Activated CD4-positive, CD25-positive, alpha-beta regulatory T cell treated with anti-CD3 and anti-CD28 coated beads, Interleukin-2, amount 50 U/mL, for 16 hours (primary cell): ENCODE measurements around the gene AGAP2.
"Not testable (repeated sequence)": the region's sequence is repeated elsewhere in the genome, so short reads cannot be mapped to it uniquely, and the experiment has no call there.

Source experiments
- DNase-seq: peaks from one replicate; pipeline ENCODE4 v3.0.0-alpha.2; 2020; ENCODE audit warnings: low read depth, low spot score

Gene AGAP2

DNA sequence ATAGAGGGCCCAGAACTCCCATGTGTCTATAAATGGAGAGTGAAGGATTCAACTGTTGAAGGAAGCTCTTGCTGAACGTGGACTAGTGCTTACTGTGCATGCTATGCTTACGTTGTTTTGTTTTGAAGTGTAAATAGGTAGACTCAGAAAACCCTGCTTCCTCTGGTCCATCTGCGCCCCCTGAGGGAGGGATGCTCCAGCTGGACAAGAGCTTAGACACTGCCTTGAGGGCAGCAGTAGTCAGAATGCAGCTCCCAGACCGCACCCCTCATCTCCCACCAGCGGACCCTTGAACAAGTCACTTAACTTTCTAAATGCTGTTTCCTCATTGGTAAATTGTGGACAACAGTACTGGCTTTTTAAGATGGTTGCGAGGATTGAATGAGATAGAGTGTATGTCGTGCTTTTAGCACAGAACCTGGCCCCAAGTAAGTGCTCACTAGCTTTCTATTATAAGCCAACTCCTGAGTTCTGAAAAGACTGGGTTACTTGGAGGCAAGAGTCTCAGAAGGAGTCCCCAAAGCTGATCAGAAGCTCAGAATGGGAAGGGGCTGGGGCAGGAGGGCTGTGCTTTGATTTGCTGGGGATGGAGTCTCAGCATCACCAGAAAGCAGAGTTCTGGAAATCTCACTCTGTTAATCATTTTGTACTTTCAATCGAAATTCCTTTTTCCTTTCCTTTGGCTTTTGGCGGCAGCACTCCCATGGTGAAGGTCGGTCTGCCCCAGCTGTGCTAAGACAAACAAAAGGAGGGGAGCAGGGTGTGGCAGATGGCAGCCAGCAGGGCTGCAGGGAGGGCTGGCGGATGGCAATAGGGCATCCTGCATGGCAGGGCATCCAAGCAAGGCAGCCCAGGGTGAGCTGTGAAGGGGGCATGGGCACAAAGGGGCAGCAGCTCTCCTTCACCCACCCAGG is 15.6 kb downstream of the AGAP2 start:
- no peak for DNase-seq

DNA sequence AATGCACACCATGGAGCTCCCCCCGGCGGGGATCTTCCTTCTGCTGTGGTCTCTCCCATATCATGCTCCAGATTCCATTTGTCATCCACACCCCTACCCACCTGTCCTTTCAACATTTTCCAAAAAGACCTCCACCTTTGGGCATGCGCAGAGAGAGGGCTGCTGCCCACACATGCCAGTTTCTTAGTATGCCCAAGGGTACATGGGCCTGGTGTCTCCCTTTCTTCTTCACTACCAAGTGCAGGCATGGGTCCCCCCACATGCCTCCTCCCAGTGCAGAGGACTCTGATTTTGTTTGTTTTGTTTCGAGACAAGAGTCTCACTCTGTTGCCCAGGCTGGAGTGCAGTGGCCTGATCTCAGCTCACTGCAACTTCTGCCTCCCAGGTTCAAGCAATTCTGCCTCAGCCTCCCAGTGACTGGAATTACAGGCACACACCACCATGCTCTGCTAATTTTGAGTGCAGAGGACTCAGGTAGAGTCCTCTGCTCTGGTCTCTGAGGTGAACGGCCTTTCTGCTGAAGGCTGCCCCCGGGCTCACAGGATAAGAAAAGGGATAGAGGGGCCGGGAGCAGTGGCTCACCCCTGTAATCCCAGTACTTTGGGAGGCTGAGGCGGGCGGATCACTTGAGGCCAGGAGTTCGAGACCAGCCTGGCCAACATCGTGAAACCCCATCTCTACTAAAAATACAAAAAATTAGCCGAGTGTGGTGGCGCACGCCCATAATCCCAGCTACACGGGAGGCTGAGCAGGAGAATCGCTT is 16.5 kb downstream of the AGAP2 start:
- DNase-seq, result not testable (repeated sequence)

DNA sequence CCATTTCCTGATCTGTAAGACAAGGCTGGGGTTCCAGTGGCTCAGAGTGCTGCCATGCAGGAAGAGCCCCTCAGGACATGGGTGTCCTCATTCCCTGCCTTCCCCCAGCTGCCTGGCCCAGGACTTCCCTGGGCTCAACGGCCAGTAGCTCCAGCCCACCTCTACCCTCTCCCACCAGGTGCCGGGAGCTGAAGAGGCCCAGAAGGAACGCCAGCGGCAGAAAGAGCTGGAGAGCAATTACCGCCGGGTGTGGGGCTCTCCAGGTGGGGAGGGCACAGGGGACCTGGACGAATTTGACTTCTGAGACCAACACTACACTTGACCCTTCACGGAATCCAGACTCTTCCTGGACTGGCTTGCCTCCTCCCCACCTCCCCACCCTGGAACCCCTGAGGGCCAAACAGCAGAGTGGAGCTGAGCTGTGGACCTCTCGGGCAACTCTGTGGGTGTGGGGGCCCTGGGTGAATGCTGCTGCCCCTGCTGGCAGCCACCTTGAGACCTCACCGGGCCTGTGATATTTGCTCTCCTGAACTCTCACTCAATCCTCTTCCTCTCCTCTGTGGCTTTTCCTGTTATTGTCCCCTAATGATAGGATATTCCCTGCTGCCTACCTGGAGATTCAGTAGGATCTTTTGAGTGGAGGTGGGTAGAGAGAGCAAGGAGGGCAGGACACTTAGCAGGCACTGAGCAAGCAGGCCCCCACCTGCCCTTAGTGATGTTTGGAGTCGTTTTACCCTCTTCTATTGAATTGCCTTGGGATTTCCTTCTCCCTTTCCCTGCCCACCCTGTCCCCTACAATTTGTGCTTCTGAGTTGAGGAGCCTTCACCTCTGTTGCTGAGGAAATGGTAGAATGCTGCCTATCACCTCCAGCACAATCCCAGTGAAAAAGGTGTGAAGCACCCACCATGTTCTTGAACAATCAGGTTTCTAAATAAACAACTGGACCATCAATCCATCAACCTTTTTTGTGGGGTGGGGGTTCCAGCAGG is 17.6 kb downstream of the AGAP2 start:
- no peak for DNase-seq

DNA sequence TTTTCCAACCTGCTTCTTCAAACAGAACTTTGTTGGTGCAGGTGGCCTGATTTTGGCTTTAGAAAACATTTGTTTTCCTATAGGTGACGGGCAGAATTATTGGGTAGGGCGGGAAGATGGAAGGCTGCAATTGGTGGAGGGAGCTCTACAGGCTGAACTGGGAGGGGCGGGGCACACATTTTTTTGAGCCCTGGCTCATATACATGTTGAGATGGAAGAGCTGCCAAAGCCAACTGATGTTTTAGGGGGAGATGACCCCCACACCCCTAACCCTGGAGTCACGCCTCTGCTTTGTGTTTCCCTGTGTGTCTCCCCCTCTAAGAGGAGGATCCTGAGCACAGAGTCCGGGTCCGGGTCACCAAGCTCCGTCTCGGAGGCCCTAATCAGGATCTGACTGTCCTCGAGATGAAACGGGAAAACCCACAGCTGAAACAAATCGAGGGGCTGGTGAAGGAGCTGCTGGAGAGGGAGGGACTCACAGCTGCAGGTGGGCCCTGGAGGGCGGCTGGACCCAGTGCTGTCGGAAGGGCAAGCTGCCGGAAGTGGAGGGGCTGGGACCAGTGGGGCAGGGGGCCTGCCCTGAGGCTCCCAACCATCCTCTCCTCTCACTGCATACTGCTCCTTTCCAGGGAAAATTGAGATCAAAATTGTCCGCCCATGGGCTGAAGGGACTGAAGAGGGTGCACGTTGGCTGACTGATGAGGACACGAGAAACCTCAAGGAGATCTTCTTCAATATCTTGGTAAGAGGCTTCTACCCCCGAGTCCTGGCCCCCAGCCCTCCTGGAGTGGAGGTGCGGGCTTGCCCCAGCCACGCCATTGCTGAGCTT is 18.6 kb downstream of the AGAP2 start:
- DNase-seq, result no peak

DNA sequence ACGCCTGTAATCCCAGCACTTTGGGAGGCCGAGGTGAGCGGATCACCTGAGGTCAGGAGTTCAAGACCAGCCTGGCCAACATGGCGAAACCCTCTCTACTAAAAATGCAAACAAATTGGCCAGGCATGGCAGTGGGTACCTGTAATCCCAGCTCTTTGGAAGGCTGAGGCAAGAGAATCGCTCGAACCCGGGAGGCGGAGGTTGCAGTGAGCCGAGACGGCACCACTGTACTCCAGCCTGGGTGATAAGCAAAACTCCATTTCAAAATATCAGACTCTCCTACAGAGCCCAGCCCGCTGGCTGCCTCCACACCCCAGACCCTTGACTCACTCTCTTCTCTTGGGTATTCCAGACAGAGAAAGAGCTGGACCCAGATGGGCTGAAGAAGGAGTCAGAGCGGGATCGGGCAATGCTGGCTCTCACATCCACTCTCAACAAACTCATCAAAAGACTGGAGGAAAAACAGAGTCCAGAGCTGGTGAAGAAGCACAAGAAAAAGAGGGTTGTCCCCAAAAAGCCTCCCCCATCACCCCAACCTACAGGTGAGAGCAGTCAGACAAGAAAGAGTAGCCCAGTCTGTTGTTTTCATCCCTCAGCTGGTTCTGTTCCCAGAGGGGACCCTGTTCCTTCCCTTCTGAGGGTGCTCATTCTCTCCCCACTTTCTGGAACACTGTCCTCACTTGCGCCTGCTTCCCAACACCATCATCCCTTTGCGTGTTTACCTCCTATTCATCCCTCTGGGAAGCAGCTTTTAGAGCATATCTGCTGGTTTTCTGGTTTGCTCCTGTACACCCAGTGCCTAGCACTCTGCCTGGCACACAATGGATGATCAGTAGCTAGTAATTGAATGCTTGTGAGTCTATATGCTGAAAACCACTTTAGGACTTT is 19.7 kb downstream of the AGAP2 start:
- no peak for DNase-seq

DNA sequence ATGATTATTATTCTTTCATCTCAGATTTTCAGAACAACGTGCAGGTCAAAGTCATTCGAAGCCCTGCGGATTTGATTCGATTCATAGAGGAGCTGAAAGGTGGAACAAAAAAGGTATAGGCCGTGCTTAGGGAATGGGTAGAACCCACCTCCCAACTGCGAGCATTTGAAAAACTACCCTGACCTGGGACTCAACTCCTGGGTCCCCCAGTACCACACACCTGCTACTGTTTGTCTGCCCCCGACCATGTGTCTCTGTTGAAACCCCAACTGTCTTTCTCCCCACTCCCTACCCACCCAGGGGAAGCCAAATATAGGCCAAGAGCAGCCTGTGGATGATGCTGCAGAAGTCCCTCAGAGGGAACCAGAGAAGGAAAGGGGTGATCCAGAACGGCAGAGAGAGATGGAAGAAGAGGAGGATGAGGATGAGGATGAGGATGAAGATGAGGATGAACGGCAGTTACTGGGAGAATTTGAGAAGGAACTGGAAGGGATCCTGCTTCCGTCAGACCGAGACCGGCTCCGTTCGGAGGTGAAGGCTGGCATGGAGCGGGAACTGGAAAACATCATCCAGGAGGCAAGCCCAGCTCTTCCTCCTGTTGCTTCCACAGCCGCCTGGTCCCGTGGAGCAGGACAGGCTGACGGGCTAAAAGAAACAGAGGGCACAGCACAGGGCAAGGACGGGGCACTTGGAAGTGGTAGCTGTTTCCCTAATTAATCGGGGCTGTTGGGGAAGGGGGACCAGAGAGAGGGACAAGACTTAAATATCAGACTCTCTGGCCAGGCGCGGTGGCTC is 20.5 kb downstream of the AGAP2 start:
- no peak for DNase-seq

DNA sequence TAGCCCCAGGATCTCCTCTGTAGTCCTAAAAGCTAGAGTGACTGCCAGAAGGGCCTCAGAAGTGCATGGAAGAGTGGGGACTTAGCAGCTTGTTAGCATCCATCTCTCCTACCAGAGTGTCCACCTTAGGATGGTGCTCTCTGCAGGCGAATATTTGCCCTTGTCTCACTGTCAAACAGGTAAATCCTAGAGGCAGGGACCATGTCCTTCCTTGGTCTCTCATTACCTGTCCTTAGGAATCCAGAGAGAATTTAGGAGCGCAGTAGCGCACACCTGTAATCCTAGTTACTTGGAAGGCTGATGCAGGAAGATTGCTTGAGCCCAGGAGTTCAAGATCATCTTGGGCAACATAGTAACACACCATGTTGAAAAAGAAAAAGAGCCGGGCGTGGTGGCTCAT is 21.4 kb downstream of the AGAP2 start:
- no peak for DNase-seq

DNA sequence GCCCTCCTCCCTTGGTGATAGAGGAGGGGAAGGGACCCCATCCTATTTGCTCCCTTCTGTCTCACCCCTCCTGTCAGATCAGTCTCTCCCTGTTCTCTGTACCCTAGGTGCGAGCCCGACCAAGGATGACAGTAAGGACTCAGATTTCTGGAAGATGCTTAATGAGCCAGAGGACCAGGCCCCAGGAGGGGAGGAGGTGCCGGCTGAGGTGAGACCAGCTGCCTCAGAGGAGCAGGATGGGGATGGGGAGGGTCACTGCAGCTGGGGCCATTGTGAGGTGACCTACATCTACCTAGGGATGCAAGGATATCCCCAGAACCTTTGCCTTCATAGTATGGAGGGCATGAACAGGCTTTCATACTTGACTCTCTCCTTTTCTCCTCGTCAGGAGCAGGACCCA is 22.2 kb downstream of the AGAP2 start:
- DNase-seq, result no peak

DNA sequence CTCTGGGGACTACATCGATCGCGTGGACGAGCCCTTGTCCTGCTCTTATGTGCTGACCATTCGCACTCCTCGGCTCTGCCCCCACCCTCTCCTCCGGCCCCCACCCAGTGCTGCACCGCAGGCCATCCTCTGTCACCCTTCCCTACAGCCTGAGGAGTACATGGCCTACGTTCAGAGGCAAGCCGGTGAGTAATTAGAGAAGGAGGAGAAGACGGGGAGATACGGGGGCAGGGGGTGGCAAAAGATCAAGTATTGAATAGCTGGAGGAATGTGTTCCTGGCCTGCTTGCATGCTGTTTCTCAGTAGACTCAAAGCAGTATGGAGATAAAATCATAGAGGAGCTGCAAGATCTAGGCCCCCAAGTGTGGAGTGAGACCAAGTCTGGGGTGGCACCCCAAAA is 22.8 kb downstream of the AGAP2 start:
- no peak for DNase-seq

DNA sequence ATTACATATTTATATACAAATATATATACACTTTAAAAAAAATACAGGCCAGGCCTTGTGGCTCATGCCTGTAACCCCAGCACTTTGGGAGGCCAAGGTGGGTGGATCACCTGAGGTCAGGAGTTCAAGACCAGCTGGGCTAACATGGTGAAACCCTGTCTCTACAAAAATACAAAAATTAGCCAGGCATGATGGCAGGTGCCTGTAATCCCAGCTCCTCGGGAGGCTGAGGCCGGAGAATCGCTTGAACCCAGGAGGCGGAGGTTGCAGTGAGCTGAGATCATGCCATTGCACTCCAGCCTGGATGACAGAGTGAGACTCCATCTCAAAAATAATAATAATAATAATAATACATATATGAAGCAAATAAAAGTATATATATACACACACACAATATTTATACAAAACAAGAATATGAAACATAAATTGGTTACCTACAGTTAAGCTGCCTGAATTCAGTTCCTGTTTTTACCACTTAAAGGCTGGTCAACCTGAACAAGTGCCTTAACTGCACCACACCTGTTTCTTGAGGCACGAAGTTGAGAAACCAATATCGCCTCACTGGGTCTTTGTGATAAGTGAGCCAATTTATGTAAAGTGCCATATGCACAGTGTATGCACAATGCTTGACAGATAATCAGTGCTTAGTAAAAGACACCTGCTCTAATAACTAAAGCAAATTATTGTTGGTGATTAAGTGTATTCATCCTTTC is 23.4 kb downstream of the AGAP2 start:
- DNase-seq, result not testable (repeated sequence)

DNA sequence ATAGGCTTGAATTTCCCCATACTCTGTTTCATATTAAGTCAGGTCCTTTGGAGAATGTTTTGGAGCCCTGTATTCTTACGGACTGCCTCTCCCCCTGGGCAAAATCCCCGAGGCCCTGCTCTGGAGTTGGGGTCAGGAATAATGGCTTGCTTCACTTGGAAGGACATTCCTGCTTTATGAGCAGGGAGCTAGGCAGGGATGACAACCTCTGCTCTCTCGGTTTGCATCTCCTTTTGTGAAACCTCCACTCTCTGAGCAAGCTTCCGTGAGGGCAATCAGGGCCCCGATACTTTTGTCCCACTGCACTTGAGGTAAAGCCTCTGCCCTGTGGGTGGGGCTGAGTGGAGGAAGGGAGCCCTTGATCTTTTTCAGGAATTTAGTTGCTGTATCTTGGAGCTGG is 25.3 kb downstream of the AGAP2 start:
- DNase-seq, result no peak

DNA sequence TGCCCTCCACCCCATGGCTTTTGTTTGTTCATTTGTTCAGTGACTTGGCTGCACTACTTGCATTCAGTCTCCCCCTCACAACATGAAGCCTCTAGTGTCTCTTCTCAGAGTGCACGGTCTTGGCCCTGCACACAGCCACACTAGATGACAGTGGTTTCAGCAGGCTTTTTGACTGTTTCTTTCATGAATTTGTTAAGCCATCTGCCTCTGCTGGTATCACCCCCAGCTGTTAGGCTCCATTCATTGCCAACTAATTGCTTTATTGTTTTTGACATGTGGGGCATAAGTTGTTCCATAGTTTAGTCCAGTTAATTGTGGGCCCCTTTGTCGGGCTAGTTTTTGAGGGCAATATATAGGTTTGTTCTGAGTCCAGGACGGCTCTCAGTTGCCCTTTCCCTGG is 25.8 kb downstream of the AGAP2 start:
- DNase-seq, result no peak

DNA sequence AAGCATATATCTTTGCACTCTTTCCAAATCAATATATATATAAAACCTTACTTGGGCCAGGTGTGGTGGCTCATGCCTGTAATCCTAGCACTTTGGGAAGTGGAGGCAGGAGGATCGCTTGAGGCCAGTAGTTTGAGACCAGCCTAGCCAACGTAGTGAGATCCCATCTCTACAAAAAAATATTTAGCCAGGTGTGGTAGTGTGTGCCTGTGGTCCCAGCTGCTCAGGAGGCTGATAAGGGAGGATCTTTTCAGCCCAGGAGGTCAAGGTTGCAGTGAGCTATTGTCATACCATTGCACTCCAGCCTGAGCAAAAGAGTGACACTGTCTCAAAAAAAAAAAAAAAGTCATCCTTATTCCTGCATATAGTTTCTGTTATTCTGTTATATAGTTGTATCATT is 30.2 kb downstream of the AGAP2 start:
- DNase-seq, result no peak

DNA sequence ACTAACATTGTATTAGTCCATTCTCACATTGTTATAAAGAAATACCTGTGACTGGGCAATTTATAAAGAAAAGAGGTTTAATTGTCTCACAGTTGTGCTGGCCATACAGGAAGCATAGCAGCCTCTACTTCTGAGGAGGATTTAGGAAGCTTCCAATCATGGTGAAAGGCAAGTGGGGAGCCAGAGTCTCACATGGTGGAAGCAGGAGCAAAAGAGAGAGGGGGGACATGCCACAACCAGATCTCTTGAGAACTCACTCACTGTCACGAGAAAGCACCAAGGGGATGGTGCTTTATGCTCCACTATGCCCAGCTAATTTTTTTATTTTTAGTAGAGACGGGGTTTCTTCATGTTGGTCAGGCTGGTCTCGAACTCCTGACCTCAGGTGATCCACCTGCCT is 31.3 kb downstream of the AGAP2 start:
- no peak for DNase-seq

DNA sequence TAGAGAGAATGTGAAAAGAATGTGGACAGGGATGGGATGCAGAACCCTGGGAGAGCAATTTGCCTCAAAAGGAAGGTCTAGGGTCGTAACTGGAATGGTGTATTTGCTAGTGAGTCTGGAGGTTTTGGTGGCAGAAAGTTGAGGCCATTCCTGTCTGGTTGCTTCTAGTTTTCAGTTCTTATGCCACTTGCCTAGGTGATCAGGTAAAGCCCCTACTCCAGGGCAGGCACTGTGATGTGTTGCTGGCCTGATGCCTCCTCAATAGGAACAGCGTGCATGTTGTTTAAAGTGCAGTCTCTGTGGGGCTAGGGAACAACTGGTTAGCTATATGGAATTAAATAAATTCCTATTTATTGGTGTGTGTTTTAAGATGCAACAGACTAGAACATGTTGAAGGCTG is 38.2 kb downstream of the AGAP2 start:
- DNase-seq, result no peak

DNA sequence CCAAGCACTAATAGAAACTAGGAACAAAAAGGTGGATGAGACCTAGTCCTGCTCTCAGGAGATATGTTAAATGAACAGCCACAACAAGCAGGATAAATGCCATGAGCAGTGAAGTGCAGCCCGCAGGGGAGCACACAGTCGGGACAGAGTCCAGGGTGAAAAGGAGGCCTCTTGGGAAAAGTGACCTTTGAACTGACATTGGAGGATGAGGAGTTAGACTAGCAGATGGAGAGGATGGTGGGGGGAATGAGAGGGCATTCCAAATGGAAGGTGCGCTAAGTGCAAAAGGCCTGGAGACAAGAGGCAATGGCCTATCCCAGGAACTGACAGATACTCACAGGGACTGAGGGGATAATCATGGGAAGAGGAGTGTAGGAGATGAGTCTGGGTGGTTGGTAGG is 40.1 kb downstream of the AGAP2 start:
- DNase-seq, result no peak

DNA sequence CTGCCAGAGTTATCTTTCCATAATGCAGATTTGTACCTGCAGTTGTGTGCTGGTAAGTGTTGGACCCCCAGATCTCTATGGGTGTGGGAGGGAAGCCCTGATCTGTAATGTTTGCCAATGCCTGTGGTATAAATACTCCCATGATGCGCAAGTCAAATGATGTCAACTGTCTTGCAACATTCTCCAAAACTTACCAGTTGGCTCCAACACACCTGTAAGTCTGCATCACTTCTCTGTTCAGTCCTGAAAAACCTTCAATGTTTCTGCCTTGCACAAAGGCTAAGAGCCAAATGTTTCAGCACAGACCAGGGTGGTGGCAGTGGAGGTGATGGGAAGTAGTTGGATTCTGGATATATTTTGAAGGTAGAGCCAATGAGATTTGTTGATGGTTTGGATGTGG is 41.5 kb downstream of the AGAP2 start:
- DNase-seq, result no peak

DNA sequence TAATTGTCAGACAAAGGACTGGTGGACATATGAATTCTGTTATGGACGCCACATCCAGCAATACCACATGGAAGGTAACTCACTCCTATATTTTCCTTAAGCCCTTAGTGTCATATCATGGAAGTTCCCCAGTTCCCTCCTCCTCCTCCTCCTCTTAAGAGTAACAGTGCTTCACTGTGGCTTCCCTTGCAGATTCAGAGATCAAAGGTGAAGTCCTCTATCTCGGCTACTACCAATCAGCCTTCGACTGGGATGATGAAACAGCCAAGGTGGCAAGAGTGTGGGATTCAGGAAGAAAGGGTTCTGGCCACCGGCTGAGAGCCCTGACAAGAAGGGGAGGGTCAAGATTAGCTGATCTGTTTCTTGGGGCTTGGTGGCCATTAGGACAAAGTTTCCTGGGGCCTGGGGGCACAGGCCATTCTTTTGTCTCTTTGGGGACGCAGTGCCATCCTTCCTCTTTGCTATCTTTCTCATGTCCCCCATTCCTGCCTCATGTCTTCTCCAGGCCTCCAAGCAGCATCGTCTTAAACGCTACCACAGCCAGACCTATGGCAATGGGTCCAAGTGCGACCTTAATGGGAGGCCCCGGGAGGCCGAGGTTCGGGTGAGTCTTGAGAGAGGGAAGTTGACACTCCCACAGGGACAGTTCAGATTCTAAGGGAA is 42.6 kb downstream of the AGAP2 start:
- DNase-seq, result no peak
